ENCODE results near the gene MCM9.

Gene MCM9

DNA sequence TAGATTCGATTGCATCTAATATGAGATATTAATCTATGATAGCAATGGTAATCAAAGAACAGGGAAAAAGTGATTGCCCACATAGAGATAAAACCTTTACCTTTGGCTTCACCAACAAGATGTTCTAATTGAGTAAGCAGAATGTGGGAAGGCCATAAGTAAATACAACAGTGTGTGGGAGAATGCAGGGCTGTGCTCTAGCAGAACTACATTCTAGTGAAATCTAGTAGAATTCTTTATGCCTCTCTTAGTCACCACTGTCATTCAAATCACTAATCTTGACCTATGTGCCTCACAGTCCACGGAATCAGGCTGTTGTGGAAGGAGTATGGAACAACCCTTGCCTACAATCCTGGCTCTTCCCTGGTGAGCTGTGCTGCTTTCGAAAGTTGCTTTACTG lies 30.4 kb upstream of the MCM9 start:
- Histone ChIP-seq H3K4me1 (ENCODE audit: insufficient read depth, low read length) (no peaks in the 10 kb centered on the region), H3K36me3 (ENCODE audit: insufficient read depth, low read length) (no peaks in the 10 kb centered on the region), H3K9me3 (ENCODE audit: low read length) (no peaks in the 10 kb centered on the region), H3K9ac (ENCODE audit: low read length) (no peak overlapping the region), H3K27ac (ENCODE audit: low read depth, low read length) (no peak overlapping the region), H3K27me3 (ENCODE audit: control insufficient read depth in 1 of 2, insufficient read depth in 2 of 2, low read length in 2 of 2) (no peaks in the 10 kb centered on the region), H3K4me3 (ENCODE audit: low read depth in 1 of 2, low read length in 2 of 2) (no peak overlapping the region)

DNA sequence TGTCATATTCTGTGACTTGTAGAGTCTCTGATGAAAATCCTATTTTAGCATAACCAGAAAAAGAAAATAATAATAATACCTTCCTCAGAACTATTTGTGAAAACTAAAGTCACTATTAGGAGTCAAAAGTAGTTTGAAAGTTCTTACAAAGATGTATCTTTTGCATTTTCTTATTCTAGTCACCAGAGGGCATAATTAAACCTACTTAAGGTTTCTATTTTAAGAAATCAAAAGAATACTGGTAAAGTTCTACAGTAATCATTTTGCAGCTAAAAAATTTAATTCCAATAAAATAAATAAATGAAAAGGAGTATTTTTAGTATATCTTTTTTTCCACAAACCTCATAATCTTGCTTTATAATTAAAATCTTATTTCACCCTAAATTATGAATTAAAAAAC lies 28.0 kb upstream of the MCM9 start:
- Histone ChIP-seq H3K4me1 (ENCODE audit: insufficient read depth, low read length) (no peaks in the 10 kb centered on the region), H3K4me3 (ENCODE audit: low read depth in 1 of 2, low read length in 2 of 2) (no peak overlapping the region), H3K36me3 (ENCODE audit: insufficient read depth, low read length) (no peaks in the 10 kb centered on the region), H3K9me3 (ENCODE audit: low read length) (no peaks in the 10 kb centered on the region), H3K27ac (ENCODE audit: low read depth, low read length) (no peak overlapping the region), H3K9ac (ENCODE audit: low read length) (no peak overlapping the region), H3K27me3 (ENCODE audit: control insufficient read depth in 1 of 2, insufficient read depth in 2 of 2, low read length in 2 of 2) (no peaks in the 10 kb centered on the region)

DNA sequence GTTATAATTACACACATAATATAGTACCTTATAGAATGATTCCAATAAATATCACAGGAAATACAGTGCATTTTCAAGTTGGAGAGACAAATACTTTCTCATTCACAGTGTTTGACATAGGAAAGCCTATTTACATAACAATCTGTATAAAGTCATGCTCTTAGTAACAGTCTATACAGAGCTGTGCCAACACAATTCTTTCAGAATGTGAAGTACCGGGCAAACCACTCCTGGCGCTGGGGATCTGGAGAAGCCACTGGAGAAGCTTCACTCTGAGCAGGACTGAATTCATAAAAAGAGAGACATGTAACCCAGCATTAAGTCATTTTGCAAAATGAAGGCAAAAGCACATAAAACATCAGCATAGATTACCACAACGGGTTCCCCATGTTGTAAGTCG lies 24.9 kb upstream of the MCM9 start:
- Histone ChIP-seq H3K27ac (ENCODE audit: low read depth, low read length) (no peak overlapping the region), H3K4me1 (ENCODE audit: insufficient read depth, low read length) (no peaks in the 10 kb centered on the region), H3K4me3 (ENCODE audit: low read depth in 1 of 2, low read length in 2 of 2) (no peak overlapping the region), H3K9me3 (ENCODE audit: low read length) (no peaks in the 10 kb centered on the region), H3K9ac (ENCODE audit: low read length) (no peak overlapping the region), H3K36me3 (ENCODE audit: insufficient read depth, low read length) (no peaks in the 10 kb centered on the region), H3K27me3 (ENCODE audit: control insufficient read depth in 1 of 2, insufficient read depth in 2 of 2, low read length in 2 of 2) (no peaks in the 10 kb centered on the region)

DNA sequence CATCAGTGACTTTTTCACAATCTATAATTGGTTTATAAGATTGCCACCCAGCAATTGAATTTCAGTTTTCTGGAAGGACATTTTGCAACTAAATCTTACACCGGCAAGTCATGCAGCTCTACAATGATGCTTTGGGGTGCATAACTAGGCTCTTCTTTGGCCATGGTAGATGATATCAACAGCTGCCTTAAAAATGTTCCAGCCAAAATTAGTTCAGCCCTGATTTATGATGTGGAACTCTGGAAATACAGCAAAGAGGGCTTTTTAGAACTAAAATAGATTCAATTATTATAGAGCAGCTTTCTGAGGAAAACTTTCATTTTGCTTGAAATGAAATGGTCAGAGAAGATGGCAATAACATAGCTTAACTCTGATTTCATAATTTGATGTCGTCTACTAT lies 18.4 kb upstream of the MCM9 start:
- Histone ChIP-seq H3K27ac (ENCODE audit: low read depth, low read length) (no peak overlapping the region), H3K36me3 (ENCODE audit: insufficient read depth, low read length) (no peaks in the 10 kb centered on the region), H3K9me3 (ENCODE audit: low read length) (no peaks in the 10 kb centered on the region), H3K9ac (ENCODE audit: low read length) (no peak overlapping the region), H3K27me3 (ENCODE audit: control insufficient read depth in 1 of 2, insufficient read depth in 2 of 2, low read length in 2 of 2) (no peaks in the 10 kb centered on the region), H3K4me1 (ENCODE audit: insufficient read depth, low read length) (no peaks in the 10 kb centered on the region), H3K4me3 (ENCODE audit: low read depth in 1 of 2, low read length in 2 of 2) (no peak overlapping the region)

DNA sequence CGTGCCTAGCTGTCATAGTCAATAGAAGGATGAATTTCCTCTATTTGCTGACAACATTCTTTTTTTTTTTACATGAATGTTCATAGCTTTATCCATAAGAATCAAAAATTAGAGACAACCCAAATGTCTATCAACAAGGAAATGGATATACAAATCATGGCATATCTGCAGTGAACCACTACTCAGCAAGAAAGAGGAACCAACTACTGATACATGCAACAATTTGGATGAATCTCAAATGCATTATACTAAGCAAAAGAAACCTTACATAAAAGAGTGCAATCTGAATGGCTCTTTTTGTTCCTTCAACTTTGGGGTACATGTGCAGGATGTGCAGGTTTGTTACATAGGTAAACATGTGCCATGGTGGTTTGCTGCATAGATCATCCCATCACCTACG lies 17.7 kb upstream of the MCM9 start:
- H3K27ac ChIP-seq (ENCODE audit: low read depth, low read length) = no peak overlapping the region
- no peaks in the 10 kb centered on the region for H3K36me3 ChIP-seq (ENCODE audit: insufficient read depth, low read length)
- no peak overlapping the region for H3K4me3 ChIP-seq (ENCODE audit: low read depth in 1 of 2, low read length in 2 of 2)
- H3K9ac ChIP-seq (ENCODE audit: low read length) = no peak overlapping the region
- no peaks in the 10 kb centered on the region for H3K9me3 ChIP-seq (ENCODE audit: low read length)
- H3K27me3 ChIP-seq (ENCODE audit: control insufficient read depth in 1 of 2, insufficient read depth in 2 of 2, low read length in 2 of 2) = no peaks in the 10 kb centered on the region
- no peaks in the 10 kb centered on the region for H3K4me1 ChIP-seq (ENCODE audit: insufficient read depth, low read length)

DNA sequence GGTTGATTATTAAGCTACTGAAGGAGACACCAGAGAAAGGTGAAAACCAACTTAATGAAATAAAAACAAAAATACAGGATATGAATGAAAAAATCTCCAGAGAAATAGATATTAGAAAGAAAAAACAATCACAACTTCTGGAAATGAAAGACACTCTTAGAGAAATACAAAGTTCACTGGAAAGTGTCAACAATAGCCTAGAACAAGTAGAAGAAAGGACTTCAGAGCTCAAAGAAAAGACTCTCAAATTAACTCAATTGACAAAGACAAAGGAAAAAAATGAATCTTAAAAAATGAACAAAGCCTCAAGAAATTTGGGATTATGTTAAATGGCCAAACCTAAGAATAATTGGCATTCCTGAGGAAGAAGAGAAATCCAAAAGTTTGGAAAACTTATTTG lies 10.3 kb upstream of the MCM9 start:
- no peak overlapping the region for H3K9ac ChIP-seq (ENCODE audit: low read length)
- no peaks in the 10 kb centered on the region for H3K27me3 ChIP-seq (ENCODE audit: control insufficient read depth in 1 of 2, insufficient read depth in 2 of 2, low read length in 2 of 2)
- H3K4me3 ChIP-seq (ENCODE audit: low read depth in 1 of 2, low read length in 2 of 2) = no peak overlapping the region
- no peak overlapping the region for H3K27ac ChIP-seq (ENCODE audit: low read depth, low read length)
- no peaks in the 10 kb centered on the region for H3K4me1 ChIP-seq (ENCODE audit: insufficient read depth, low read length)
- H3K36me3 ChIP-seq (ENCODE audit: insufficient read depth, low read length) = no peaks in the 10 kb centered on the region
- H3K9me3 ChIP-seq (ENCODE audit: low read length) = no peaks in the 10 kb centered on the region

DNA sequence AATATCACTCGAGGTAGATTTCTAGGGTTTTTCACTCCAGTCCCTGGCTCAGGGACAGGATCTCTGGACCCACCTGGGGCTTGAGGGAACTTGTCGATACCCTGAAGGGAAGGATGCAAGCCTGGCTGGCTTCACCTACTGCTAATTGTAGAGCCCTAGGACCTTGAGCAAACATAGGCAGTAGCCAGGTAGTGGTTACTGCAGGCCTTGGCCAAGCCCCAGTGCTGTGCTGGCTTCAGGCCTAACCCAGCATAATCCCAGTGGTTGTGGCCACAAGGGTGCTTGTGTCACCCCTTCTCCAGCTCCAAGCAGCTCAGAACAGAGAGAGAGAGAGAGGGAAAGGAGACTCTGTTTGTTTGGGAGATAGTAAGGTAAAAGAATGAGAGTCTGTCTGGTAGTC lies 5.8 kb upstream of the MCM9 start:
- H3K4me3 ChIP-seq (ENCODE audit: low read depth in 1 of 2, low read length in 2 of 2) = no peak overlapping the region
- no peak overlapping the region for H3K27ac ChIP-seq (ENCODE audit: low read depth, low read length)
- no peaks in the 10 kb centered on the region for H3K27me3 ChIP-seq (ENCODE audit: control insufficient read depth in 1 of 2, insufficient read depth in 2 of 2, low read length in 2 of 2)
- H3K9ac ChIP-seq (ENCODE audit: low read length) = no peak overlapping the region
- no peaks in the 10 kb centered on the region for H3K4me1 ChIP-seq (ENCODE audit: insufficient read depth, low read length)
- H3K9me3 ChIP-seq (ENCODE audit: low read length) = no peaks in the 10 kb centered on the region
- H3K36me3 ChIP-seq (ENCODE audit: insufficient read depth, low read length) = no peaks in the 10 kb centered on the region

DNA sequence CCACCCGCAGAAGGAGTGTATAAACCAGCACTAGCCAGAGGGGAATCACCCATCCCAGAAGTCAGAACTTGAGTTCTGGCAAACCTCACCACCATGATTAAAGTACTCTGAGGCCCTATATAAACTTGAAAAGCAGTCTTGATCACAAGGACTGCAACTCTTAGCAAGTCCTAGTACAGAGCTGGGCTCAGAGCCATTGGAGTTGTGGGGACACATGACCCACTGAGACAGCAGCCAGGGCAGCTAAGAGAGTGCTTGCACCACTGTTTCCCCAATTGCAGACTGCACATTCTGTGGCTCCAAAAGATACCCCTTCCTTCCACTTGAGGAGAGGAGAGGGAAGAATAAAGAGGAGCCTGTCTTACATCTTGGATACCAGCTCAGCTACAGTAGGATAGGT lies 4.7 kb upstream of the MCM9 start:
- H3K9ac ChIP-seq (ENCODE audit: low read length) = no peak overlapping the region
- no peak overlapping the region for H3K27ac ChIP-seq (ENCODE audit: low read depth, low read length)
- peaks cover 3% of the 10 kb centered on the region for H3K4me1 ChIP-seq (ENCODE audit: insufficient read depth, low read length)
- H3K27me3 ChIP-seq (ENCODE audit: control insufficient read depth in 1 of 2, insufficient read depth in 2 of 2, low read length in 2 of 2) = no peaks in the 10 kb centered on the region
- no peak overlapping the region for H3K4me3 ChIP-seq (ENCODE audit: low read depth in 1 of 2, low read length in 2 of 2)
- H3K9me3 ChIP-seq (ENCODE audit: low read length) = no peaks in the 10 kb centered on the region
- H3K36me3 ChIP-seq (ENCODE audit: insufficient read depth, low read length) = no peaks in the 10 kb centered on the region

DNA sequence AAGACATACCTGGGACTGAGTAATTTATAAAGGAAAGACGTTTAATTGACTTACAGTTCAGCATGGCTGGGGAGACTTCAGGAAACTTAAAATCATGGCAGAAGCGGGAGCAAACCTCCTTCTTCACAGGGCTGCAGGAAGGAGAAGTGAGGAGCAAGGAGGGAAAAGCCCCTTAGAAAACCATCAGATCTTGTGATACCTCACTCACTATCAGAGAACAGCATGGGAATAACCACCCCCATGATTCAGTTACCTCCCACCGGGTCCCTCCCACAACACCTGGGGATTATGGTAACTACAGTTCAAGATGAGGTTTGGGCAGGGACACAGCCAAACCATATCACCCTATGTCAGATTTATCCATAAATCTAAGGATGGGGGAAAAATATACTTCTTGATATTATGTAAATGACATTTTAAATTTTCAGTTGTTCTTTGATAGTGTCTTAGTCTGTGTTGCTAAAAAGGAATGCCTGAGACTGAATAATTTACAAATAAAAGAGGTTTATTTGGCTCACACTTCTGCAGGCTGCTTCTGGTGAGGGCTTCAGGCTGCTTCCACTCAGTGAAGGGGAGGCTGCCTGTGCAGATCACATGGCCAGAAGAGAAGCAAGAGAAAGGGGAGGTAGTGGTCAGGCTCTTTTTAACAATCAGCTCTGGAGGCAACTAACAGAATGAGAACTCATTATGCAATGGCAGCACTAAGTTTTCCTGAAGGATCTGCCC lies 1.2 kb upstream of the MCM9 start:
- Histone ChIP-seq H3K4me3 (ENCODE audit: low read depth in 1 of 2, low read length in 2 of 2) (no peak overlapping the region), H3K9ac (ENCODE audit: low read length) (no peak overlapping the region), H3K4me1 (ENCODE audit: insufficient read depth, low read length) (peaks cover 3% of the 10 kb centered on the region)

DNA sequence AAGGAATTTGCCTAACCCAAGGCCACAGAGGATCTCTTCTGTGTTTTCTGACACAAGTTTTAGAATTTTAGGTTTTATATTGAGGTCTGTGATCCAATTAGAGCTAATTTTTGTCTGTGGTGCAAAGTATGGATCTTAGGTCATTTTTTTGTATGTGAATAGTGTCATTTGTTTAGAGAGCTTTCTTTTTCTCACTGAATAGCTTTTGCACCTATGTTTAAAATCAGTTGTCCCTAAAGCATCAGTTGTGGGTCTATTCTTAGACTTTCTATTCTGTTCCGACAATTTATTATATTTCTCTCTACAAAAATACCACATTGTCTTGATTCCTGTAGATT lies 341 bp upstream of the MCM9 start:
- Histone ChIP-seq H3K4me3 (ENCODE audit: low read depth in 1 of 2, low read length in 2 of 2) (peak overlapping the region; percentile 95 to 99), H3K9ac (ENCODE audit: low read length) (peak overlapping the region; percentile 77), H3K27ac (ENCODE audit: low read depth, low read length) (peak overlapping the region; percentile 100), H3K36me3 (ENCODE audit: insufficient read depth, low read length) (peaks cover 7% of the 10 kb centered on the region), H3K27me3 (ENCODE audit: control insufficient read depth in 1 of 2, insufficient read depth in 2 of 2, low read length in 2 of 2) (no peaks in the 10 kb centered on the region), H3K9me3 (ENCODE audit: low read length) (no peaks in the 10 kb centered on the region), H3K4me1 (ENCODE audit: insufficient read depth, low read length) (peaks cover 3% of the 10 kb centered on the region)

More for the DNA sequence above, 1.2 kb upstream of the MCM9 start:
- Histone ChIP-seq H3K36me3 (ENCODE audit: insufficient read depth, low read length) (peaks cover 7% of the 10 kb centered on the region), H3K27ac (ENCODE audit: low read depth, low read length) (no peak overlapping the region), H3K9me3 (ENCODE audit: low read length) (no peaks in the 10 kb centered on the region), H3K27me3 (ENCODE audit: control insufficient read depth in 1 of 2, insufficient read depth in 2 of 2, low read length in 2 of 2) (no peaks in the 10 kb centered on the region)

DNA sequence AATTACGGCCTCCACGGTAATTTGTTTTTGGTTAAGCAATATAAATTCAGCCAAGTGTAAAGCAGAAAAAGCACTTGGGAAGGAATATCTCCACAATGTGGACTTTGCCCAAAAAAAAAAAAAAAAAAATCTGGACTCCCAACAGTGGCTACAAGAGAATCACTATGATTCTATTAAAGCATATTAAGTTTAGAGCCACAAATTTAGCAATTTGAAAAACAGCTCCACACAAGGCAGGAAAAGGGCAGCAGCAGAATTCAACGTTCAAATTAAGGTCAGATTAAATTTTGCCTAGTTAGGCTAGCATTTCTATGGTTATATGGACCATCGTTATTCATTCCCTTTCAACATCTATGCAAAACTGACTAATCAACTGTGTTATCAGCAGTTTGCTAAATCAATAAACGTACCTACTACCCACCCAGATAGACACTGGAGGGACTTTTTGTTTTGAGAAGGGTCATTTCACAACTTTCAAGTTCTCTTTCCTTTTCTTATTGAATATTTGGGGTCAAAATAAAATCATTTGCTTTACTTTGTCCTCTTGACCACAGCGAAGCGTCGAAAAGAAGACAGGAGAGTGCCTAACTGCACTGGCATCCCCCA lies 1.0 kb downstream of the MCM9 start:
- Histone ChIP-seq H3K27ac (ENCODE audit: low read depth, low read length) (peak overlapping the region; percentile 100), H3K4me1 (ENCODE audit: insufficient read depth, low read length) (peaks cover 3% of the 10 kb centered on the region), H3K36me3 (ENCODE audit: insufficient read depth, low read length) (peaks cover 7% of the 10 kb centered on the region), H3K9ac (ENCODE audit: low read length) (no peak overlapping the region), H3K9me3 (ENCODE audit: low read length) (no peaks in the 10 kb centered on the region), H3K4me3 (ENCODE audit: low read depth in 1 of 2, low read length in 2 of 2) (peak overlapping the region; percentile 95 to 99), H3K27me3 (ENCODE audit: control insufficient read depth in 1 of 2, insufficient read depth in 2 of 2, low read length in 2 of 2) (no peaks in the 10 kb centered on the region)

DNA sequence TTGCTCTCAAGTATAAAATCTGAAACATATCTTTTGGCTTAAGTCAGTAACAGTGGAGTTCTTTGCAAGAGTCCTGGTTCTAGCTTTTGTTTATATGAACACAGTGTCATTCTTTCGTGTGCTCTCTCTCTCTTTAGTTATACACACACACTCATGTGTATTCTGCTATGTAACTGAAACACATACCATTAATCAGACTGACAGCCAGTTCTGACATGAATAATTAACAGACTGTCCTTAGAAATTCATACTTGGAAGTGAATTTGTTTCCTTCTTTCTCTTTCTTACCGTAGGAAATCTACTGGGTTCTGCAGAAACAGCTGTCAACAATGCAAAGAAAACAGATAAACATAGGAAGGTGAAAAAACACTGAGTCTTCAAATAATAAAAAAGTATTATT lies 2.5 kb downstream of the MCM9 start:
- Histone ChIP-seq H3K9ac (ENCODE audit: low read length) (no peak overlapping the region), H3K27ac (ENCODE audit: low read depth, low read length) (no peak overlapping the region), H3K4me1 (ENCODE audit: insufficient read depth, low read length) (peaks cover 3% of the 10 kb centered on the region), H3K36me3 (ENCODE audit: insufficient read depth, low read length) (peaks cover 7% of the 10 kb centered on the region), H3K9me3 (ENCODE audit: low read length) (no peaks in the 10 kb centered on the region), H3K4me3 (ENCODE audit: low read depth in 1 of 2, low read length in 2 of 2) (no peak overlapping the region), H3K27me3 (ENCODE audit: control insufficient read depth in 1 of 2, insufficient read depth in 2 of 2, low read length in 2 of 2) (no peaks in the 10 kb centered on the region)

Data from muscle layer of colon (tissue), 2 donors.